ENCODE measurements around the gene CHRD.

The CHRD gene

DNA sequence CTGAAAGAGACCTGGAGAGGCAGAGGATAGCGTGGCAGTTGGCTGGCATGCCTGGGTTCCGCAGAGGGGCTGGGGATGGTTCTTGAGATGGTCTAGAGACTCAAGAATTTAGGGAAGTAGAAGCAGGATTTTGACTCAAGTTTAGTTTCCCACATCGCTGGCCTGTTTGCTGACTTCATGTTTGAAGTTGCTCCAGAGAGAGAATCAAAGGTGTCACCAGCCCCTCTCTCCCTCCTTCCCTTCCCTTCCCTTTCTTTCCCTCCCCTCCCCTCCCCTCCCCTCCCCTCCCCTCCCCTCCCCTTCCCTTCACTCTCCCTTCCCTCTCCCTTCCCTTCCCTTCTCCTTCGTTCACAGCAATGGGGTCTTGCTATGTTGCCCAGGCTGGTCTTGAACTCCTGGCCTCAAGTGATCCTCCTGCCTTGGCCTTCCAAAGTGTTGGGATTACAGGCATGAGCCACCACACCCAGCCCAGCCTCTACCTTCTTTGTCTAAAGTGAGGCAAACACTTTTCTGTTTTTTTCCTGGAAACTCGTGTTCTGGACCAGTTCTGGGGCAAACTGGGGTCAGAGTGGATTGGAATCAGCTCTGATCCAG, 10.2 kb downstream of the CHRD start:
- DNase-seq: no peak
- peaks cover 7% of the 10 kb centered on the region for H3K27me3 ChIP-seq (replicated peaks)
- TF ChIP-seq, protein P1, sequence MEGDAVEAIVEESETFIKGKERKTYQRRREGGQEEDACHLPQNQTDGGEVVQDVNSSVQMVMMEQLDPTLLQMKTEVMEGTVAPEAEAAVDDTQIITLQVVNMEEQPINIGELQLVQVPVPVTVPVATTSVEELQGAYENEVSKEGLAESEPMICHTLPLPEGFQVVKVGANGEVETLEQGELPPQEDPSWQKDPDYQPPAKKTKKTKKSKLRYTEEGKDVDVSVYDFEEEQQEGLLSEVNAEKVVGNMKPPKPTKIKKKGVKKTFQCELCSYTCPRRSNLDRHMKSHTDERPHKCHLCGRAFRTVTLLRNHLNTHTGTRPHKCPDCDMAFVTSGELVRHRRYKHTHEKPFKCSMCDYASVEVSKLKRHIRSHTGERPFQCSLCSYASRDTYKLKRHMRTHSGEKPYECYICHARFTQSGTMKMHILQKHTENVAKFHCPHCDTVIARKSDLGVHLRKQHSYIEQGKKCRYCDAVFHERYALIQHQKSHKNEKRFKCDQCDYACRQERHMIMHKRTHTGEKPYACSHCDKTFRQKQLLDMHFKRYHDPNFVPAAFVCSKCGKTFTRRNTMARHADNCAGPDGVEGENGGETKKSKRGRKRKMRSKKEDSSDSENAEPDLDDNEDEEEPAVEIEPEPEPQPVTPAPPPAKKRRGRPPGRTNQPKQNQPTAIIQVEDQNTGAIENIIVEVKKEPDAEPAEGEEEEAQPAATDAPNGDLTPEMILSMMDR (IDR thresholded peaks at IDR 0.05; ENCODE audit: low read depth, low read length, missing control alignments): no peak
- H3K36me3 ChIP-seq (replicated peaks): no peaks in the 10 kb centered on the region
- in situ Hi-C loops (cut with HindIII; ENCODE audit: low pct_ligation_motif_present, low sequenced_read_pairs): no loop called here
- H3K27ac ChIP-seq: no peak overlapping the region
- H3K4me3 ChIP-seq (ENCODE audit: low read depth, low read length): no peak overlapping the region

DNA sequence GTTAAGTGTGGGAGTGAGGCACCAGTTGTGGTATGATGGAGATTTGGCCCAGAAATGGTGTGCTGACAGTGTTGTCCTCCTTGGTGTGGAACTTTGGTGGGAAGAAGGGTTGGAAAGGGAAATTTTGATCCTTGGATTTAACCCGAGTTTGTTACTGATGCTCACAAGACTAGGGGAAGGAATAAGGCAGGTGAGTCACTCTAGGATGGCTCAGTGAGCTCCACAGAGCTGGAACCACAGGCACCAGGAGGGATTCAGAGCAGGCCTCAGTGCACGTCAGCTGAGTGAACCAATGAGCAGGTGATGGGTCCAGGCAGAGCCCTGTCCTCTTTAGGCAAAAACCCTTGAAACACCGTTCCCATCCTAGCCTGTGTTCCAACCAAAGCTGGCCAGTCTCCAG, 11.4 kb downstream of the CHRD start:
- no peak for DNase-seq
- in situ Hi-C loops (cut with HindIII; ENCODE audit: low pct_ligation_motif_present, low sequenced_read_pairs): no loop called here
- Histone ChIP-seq H3K4me3 (ENCODE audit: low read depth, low read length) (no peak overlapping the region), H3K27ac (no peak overlapping the region), H3K36me3 (replicated peaks) (no peaks in the 10 kb centered on the region), H3K27me3 (replicated peaks) (peaks cover 7% of the 10 kb centered on the region)
- TF ChIP-seq, protein P1 (IDR thresholded peaks at IDR 0.05; ENCODE audit: low read depth, low read length, missing control alignments): no peak

DNA sequence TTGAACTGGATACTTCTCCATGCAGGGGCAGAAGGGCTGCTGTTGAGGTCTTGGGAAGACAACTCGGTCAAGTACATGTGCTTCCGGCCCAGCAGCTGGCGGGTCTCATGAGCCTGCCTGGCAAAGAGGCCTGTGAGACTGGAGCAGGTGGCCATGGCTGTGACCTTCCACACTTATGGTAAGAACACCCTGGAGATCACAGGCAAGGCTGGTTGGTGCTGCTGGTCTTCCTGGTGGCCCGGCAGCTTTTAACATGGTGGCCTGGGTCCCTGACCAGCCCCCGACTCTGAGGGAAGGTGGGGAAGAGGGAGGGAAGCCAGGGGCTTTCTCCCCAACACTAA, 15.4 kb downstream of the CHRD start:
- Histone ChIP-seq H3K27ac (no peak overlapping the region), H3K4me3 (ENCODE audit: low read depth, low read length) (no peak overlapping the region), H3K27me3 (replicated peaks) (no peaks in the 10 kb centered on the region), H3K36me3 (replicated peaks) (no peaks in the 10 kb centered on the region)
- TF ChIP-seq, protein P1 (IDR thresholded peaks at IDR 0.05; ENCODE audit: low read depth, low read length, missing control alignments): no peak
- no peak for DNase-seq
- in situ Hi-C loops (cut with HindIII; ENCODE audit: low pct_ligation_motif_present, low sequenced_read_pairs): no loop called here

DNA sequence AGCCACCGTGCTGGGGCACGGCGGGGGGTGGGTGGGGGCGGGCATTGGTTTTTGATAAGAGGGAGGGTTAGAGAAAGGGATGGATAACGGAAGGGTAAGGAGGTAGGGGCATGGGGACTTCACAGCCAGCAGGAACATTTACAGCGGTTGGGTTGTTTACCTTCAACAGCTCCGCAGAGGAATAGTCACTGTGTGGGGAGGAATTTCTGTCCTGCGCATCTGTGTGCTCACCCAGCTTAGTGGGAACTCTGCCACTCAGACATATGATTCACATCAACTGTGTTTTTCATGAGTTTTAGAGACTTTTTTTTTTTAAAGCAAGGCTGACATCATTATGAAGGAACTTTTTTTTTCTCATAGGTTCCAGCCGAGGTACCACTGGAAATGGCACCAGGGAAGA, 19.6 kb downstream of the CHRD start:
- Histone ChIP-seq H3K36me3 (replicated peaks) (no peaks in the 10 kb centered on the region), H3K4me3 (ENCODE audit: low read depth, low read length) (no peak overlapping the region), H3K27ac (no peak overlapping the region), H3K27me3 (replicated peaks) (no peaks in the 10 kb centered on the region)
- peak; percentile 90 for DNase-seq
- TF ChIP-seq, protein P1 (IDR thresholded peaks at IDR 0.05; ENCODE audit: low read depth, low read length, missing control alignments): no peak
- in situ Hi-C loops (cut with HindIII; ENCODE audit: low pct_ligation_motif_present, low sequenced_read_pairs): no loop called here

DNA sequence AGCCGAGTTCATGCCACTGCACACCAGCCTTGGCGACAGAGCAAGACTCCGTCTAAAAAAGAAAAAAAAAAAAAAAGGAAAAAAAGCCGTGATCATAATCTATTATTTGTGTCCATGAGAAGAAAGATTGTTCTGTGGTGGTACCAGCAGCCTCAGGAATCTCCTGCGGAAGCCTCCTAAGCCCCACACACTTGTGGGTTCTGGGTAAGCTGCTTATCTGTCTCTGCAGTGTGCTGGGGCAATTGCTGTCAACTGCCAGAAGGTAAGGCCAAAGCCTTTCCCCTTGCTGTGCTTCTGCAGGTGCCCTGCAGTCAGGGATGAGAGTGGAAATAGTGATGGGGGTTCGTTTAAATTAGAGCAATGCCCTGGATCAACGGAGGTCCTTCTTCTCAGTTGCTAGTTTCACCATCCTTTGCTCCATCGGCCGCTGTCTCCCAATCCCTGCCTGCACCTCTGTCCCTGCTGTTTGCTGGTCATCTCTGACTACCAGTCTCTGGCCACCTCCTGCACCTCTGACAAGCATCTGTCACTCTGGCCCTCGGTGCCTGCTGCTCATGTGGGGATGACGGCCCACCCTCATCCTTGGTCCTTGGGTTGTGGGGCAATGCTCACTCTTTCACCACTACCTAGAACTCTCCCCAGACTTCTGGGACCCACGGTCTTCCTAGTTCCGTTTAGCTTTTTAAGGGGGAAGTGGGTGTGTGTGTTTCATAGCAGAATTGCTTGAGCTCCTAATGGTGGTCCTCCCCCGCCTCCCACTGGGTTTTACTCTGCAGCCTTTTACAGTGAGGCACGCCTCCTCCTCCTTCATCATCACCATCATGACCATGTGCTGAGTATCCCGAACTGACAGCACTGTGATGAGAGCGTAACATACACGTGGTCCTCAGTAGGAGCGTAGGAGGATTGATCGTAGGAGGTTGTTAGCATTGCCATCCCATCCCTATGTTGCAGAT, 25.5 kb downstream of the CHRD start:
- Histone ChIP-seq H3K27me3 (replicated peaks) (no peaks in the 10 kb centered on the region), H3K27ac (no peak overlapping the region), H3K4me3 (ENCODE audit: low read depth, low read length) (no peak overlapping the region), H3K36me3 (replicated peaks) (no peaks in the 10 kb centered on the region)
- TF ChIP-seq, protein P1 (IDR thresholded peaks at IDR 0.05; ENCODE audit: low read depth, low read length, missing control alignments): no peak
- DNase-seq: no peak
- in situ Hi-C loops (cut with HindIII; ENCODE audit: low pct_ligation_motif_present, low sequenced_read_pairs): no loop called here
